Activated CD8-positive, alpha-beta memory T cell treated with anti-CD3 and anti-CD28 coated beads for 48 hours (primary cell): ENCODE measurements around the gene CLHC1.
A peak's percentile ranks its signal among the peaks of the same experiment; 100 is the strongest.
"Not testable (repeated sequence)": the region's sequence is repeated elsewhere in the genome, so short reads cannot be mapped to it uniquely, and the experiment has no call there.

ENCODE experiments used
- DNase-seq, 3 experiments: peaks; one replicate each; pipeline ENCODE4 v3.0.0-alpha.2; 2020; ENCODE audit warnings: low read depth in 2 of 3, low spot score in 2 of 3

Gene CLHC1

DNA sequence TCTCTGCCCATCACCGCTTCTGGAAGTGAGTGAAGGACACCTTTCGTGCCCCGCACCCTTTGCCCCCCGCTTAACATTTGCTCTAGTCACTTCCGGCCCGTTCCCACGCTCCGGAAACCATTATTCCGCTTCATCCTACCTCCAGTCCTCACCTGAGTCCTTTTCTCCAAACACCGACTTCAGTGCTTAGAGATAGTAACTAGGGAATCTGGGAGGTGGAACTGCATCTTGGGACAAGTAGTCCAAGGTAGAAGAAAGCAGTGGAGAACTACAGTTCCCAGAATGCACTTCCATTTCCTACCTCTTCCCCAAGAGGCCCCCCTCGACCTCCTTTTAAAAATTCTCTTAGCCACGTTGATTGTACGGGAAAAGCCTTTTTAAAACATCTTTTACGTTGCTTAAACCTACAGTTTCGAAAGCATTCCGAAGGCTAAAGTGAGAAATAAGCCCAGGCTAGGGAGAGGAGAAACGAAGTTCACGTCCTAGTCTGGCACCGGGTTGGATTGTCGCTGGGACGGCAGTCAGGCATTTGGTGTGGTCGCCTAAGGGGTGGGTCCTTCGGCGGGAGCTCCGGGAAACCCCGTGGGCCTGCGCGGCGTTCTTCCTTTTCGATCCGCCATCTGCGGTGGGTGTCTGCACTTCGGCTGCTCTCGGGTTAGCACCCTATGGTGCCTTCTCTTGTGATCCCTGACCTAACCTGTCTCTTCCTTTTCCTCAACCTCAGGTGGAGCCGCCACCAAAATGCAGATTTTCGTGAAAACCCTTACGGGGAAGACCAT, at the start of gene CLHC1, which contains the start of gene RPS27A:
CLHC1 (minus strand) TSS at position 210 of the 779 bp plus-strand sequence. CDS start 9,882 bp downstream, outside the sequence.
RPS27A (plus strand) TSS at position 605 of the 779 bp plus-strand sequence; CDS start at position 742, 137 bp downstream.
- DNase-seq = peak; percentile 73 to 93 (median 85)

DNA sequence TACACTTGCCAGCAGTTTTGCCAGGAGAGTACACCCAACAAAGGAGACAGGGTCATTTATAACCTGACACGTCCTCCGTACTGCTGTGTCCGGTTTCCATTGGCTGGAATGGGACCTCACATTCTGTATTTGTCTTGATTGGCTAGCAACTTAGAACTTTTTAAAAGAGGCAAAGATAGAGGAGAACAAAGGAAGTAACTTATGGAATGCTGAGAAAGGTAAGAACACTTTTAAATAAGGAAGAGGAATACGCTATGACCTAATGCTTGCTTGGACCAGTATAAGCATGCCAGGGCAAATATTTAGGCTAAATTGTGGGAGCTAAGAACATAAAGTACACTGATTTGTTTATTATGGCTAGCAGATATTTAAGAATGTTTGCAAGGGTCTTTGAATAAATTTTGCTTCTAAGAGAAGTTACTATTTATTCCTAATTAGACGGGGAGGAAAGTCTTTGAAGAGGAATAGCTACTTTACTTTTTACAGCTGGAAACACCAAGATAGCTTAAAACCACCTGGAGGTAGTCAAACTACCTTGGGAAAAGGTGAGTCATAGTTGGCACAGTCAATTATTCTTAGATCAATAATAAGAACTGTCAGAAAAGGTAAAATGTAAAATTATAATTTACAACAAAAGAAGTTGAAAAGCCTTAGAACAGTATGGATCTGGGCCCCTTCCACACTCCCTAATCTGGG, 48.9 kb upstream of the CLHC1 start:
- not testable (repeated sequence) for DNase-seq

DNA sequence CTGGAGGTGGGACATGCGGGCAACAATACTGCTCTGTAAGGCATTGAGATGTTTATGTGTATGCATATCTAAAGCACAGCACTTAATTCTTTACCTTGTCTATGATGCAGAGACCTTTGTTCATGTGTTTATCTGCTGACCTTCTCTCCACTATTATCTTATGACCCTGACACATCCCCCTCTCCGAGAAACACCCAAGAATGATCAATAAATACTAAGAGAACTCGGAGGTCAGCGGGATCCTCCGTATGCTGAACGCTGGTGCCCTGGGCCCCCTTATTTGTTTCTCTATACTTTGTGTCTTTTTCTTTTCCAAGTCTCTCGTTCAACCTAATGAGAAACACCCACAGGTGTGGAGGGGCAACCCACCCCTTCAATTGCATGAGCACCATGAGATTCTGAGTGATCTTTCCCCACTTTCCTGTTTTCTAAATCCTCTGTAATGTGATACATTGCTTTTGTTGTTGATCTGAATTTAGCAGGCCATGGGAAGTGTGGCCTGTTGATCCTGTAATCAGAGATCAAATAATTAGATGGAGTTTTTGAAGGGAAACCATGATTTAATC, 47.8 kb upstream of the CLHC1 start:
- not testable (repeated sequence) for DNase-seq

DNA sequence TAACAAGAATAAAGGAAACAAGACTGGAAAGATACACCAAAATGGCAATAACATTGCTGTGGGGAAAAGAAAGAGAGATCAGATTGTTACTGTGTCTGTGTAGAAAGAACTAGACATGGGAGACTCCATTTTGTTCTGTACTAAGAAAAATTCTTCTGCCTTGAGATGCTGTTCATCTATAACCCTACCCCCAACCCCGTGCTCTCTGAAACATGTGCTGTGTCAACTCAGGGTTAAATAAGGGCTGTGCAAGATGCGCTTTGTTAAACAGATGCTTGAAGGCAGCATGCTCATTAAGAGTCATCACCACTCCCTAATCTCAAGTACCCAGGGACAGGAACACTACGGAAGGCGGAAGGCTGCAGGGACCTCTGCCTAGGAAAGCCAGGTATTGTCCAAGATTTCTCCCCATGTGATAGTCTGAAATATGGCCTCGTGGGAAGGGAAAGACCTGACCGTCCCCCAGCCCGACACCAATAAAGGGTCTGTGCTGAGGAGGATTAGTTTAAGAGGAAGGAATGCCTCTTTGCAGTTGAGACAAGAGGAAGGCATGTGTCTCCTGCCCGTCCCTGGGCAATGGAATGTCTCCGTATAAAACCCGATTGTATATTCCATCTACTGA, 47.2 kb upstream of the CLHC1 start:
- DNase-seq = not testable (repeated sequence)

DNA sequence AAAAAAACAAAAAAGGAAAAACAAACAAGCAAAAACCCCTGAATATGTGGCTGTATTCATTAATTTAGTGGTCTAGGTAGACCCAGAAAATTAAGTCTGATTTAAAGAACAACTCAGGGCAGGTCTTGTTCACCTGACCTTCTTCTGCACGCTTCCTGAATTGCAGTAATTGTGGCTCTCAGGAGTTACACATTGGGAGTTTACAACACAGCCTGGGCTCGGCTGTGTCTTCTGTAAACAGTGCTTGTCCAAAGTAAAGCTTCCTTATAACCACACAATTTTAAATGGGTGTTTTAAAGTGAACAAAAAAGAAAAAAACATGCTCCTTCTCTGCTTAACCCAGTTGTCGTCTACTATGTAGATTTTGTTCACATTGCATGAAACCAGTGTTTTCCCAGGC, 45.2 kb upstream of the CLHC1 start:
- no peak for DNase-seq

DNA sequence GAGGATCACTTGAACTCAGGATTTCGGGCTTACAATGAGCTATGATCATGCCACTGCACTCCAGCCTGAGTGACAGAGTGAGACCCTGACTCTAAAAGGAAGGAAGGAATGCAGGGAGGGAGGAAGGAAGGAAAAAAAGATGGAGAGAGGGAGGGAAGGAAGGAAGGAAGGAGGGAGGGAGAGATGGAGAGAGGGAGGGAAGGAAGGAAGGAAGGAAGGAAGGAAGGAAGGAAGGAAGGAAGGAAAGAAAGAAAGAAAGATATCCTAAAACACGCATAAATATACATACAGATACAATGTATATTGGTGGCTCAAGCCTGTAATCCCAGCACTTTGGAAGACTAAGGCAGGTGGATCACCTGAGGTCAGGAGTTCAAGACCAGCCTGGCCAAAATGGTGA, 42.3 kb upstream of the CLHC1 start:
- DNase-seq = not testable (repeated sequence)

DNA sequence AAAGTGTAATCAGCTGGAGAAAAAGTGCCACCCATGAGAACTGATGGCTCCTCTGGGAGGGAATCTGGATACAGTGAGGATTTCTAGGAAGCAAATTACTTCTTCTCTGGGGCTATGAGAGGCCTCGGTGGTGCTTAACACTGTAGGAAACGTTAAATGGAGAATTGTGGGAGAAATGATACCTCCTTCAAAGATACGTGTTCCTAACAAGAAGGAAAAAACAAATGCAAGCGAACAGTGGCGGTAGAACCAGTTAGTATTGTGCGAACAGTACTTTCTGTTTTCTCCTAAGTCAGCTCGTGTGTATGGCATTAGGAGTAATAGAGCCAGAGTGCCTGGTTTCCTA, 37.5 kb upstream of the CLHC1 start:
- no peak for DNase-seq

DNA sequence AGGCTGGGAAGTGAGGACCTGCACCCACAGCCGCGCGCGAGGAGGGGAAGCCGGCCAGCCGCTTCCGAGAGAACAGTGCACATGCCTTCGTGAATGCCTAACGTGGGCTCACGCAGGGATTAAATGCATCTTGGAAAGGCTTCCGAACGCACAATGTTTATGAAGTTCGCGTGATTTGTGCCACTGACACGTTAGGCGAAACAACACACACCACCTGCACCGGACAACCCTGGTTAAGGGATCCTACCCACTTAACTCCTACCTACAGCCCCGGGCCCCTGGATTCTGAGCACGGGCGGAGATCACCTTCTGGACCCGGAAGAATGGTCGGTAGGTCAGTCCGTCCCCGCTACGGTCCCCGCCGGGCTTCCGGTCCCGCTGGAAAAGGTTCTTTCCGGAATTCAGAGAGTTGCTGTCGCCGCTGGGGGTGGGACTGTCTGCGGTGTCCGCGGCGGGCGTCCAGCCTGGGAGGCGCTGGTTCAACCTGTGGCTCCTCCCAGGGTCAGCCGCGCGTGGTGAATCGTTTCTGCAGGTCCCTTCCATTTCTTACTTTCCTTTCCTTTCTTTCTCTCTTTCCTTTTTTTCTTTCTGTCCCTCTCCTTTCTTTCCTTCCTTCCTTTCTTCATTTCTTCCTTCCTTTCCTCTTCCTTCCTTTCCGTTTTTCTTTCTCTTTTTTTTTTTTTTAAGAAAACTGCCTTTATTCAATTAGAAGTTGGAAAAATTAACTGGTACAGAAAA, 37.0 kb upstream of the CLHC1 start, which contains the start of gene MTIF2:
MTIF2 (minus strand) TSS at position 325 of the 738 bp plus-strand sequence. CDS start 5,373 bp downstream, outside the sequence.
- peak; percentile 82 to 86 (median 84) for DNase-seq

DNA sequence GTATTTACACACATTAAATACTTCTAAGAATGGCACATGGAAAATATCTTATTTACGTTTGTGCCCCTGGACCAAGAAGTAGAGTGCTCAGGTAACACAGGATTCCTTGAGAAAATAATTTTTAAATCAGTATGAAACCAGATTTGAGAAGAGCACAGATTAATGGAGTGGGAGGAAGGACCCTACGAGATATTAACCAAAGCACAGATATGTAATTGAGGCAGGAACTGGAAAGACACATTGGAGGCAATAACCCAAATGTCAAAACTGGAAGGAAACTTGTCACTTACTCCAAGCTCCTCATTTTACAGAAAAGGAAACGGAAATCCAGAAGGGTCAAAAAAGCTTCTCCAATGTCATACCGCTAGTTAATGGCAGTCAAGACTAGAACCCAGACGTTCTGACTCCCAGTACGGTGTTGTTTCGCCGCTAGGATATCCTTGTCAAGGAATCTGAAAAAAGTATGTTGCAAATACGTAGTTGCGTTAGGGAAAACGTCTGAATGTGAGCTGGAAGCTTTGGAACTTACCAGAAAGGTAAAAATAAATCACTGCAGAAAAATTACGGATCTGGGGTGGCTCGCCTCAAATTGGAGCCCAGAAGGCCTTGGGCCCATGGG, 36.3 kb upstream of the CLHC1 start:
- no peak for DNase-seq

DNA sequence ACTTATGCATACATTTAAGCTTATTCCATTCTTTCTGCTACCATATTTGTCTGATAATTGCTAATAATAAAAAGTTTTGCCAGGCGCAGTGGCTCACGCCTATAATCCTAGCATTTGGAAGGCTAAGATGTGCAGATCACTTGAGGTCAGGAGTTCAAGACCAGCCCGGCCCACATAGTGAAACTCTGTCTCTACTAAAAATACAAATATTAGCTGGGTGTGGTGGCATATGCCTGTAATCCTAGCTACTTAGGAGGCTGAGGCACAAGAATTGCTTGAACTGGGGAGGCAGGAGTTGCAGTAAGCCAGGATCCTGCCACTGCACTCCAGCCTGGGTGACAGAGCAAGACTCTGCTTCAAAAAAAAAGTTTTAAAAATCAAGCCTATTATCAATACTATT, 27.5 kb upstream of the CLHC1 start:
- DNase-seq = not testable (repeated sequence)

DNA sequence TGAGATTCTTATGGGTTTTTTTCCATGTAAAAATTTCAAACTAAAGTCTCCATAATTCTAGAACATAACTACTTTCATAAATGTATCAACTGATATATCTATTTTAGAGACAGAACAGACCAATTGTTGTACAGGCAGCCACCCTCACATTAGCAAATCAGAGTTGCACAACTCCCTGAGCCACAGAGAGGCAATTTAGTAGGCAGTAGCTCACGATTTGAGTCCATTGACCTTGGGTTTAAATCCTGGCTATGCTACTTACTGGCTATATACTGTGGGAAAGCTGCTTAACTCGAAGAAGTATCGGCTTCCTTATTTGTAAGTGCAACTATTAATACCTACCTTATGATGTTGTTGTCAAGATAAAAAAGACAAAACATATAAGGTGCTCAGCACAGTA, 20.7 kb upstream of the CLHC1 start:
- DNase-seq = no peak

DNA sequence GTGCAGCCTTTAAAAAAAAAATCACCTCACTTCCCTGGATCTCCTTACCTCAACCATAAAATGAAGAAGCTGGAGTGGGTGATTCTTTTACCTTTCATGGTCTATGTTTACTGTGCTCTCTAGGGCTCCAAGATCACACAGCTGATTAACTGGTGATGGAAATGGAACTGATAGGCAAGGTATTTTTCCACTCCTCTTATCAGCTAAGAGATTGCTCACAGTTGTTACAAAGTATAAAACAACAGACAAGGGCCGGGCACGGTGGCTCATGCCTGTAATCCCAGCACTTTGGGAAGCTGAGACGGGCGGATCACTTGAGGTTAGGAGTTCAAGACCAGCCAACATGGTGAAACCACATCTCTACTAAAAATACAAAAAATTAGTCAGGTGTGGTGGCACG, 14.9 kb upstream of the CLHC1 start:
- no peak for DNase-seq

DNA sequence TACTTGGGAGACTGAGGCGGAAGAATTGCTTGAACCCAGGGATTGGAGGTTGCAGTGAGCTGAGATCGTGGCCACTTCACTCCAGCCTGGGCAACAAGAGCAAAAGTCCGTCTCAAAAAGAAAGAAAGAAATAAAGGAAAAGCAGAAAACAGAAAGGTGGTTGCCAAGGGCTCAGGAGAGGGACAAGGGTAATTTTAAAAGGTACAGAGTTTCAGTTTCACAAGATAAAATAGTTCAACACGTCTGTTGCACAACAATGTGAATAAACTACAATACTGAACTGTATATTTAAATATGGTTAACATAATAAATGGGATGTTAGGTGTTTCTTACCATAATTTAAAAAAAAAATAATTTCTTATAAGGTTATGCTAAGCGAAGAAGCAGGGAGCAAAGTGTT, 13.3 kb upstream of the CLHC1 start:
- DNase-seq = no peak

DNA sequence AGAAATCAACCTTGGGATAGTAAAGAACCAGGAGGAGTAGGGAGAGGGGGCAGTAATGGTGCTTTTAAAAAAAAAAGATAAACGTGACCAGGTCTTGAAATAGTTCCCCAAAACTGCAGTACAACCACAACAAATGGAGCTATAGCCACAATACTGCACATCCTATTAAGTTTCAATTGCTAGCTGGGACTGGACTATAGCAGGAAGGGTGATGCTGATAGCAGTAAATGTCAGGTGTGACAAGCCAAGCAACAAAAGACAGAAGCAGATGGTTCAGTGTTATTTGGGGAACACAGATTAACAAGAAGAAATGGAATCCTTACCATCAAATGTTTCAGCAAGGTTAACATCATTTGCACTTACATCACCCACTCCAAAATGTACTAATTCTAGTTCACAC, 10.5 kb upstream of the CLHC1 start:
- no peak for DNase-seq

DNA sequence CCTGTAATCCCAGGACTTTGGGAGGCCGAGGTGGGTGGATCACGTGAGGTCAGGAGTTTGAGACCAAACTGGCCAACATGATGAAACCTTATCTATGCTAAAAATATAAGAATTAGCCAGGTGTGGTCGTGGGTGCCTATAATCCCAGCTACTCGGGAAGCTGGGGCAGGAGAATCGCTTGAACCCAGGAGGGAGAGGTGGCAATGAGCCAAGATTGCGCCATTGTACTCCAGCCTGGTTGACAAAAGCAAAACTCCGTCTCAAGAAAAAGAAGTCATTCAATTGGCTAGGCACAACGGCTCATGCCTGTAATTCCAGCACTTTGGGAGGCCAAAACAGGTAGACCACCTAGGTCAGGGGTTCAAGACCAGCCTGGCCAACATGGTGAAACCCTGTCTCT, 9.5 kb upstream of the CLHC1 start:
- DNase-seq = not testable (repeated sequence)

DNA sequence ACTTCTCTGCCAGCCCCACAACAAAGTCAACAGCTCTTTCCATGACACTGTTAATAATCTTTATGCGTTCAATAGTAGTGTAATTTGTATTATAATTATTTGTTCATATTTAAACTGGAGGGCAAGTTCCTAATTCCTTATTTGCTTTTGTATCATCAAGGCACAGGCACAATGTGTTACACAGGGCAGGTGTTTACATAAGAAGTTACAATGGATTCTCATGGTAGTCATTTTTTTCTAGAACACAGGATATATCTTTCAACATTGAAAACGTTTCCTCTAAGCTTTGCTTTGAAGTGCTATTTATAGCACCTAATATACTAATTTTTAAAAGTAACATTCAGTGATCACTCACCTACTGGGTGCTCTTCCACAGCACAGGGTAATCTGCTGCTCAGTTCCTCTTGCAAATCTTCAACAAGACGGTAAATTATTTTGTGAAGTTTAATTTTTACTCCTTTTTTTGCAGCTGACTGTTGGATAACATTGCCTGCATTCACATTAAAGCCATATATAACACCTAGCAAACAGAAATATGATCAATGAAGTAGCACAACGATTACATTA, 7.6 kb upstream of the CLHC1 start:
- DNase-seq = no peak

DNA sequence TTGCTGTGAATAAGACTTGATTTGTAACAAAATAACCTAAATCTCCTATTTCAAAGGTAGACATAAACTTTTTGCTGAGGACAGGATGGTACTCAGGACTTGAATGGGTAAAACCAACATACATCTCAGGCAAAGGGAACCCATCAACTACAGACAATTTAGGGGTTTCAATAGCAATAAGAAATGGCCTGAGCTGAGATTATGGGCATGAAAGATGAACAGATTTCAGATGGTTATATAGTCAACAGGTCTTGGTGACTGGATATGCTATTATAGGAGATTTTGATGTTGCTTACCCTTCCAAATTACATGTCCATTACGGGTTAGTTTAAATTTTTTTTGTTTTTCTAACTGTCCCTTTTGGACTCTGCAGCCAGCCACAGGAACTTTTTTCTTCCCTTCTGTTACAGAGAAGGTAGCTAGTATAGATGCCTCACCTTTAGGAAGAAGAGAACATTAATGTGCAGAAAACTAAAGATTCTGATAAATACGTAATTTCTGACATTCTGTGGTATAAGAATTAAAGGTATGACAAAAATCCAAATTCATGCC, 5.0 kb upstream of the CLHC1 start:
- no peak for DNase-seq

DNA sequence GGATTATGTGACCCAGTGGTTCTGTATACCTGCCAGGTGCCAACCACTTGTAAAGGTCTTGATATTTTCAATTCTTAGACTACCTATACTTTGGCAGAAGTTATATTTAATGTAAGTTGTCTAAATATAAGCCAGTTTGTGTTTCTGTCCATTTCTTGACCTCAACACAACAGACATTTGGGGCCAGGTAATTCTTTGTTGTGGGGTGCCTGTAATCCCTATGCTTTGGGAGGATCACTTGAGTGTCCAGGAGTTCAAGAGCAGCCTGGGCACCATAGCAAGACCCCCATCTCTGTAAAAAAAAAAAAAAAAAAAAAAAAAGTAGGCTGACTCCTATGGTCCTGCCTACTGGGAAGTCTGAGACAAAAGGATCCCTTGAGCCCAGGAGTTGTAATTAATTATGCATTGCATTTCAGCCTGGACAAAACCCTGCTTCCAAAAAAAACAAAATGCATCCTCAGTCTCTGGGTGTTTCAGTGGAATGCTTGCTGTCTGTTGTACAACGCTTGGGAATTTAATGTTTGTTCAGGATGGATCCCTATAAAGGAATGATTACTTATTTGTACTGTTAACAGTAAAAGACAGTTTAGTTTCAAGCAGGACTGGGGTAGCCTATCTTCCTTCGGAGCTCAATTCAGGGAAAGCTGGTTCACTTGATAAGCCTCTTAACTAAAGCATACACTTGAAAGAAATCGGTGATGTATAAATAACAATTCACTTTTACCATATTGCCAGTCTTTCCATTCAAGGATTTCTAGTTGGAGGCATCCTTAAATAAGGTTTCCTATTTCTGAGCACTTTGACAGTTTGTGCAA, 3.8 kb upstream of the CLHC1 start:
- DNase-seq = no peak

DNA sequence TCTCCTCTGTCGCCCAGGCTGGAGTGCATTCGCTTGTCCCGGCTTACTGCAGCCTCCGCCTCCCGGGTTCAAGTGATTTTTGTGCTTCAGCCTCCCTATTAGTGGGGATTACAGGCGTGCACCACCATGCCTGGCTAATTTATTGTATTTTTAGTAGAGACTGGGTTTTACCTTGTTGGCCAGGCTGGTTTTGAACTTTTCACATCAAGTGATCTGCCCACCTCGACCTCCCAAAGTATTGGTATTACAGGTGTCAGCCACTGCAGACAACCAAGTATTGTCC, 1.5 kb upstream of the CLHC1 start:
- no peak for DNase-seq
